Measurements from ENCODE around the gene SLK. TPM values are rescaled to one million over a fixed set of nuclear protein-coding genes. Genes with fewer than 3 reads are reported as not detected.

The SLK gene
- total and polyA plus RNA-seq, 10 of the 15 experiments (the other 5 are each of a cell fraction or from before 2014, with no cell fraction given): 2.5 to 24.2 (median 11.1) TPM

GRCh38 chr10:104026762-104027161 lies 59.8 kb downstream of the SLK start (continued):
- TF ChIP-seq ZBTB40 (IDR thresholded peaks at IDR 0.05; ENCODE audit: borderline replicate concordance) (no peak), RAD21 (IDR thresholded peaks at IDR 0.05; ENCODE audit: insufficient read depth, low read depth, low read length) (no peak), ATF3 (IDR thresholded peaks at IDR 0.05; ENCODE audit: borderline replicate concordance, extremely low read depth, low read depth, low read length) (no peak), KAT2A (conservative IDR thresholded peaks at IDR 0.05; ENCODE audit: control insufficient read depth, low read depth, low read length) (no peak)

- Histone ChIP-seq H3K4me3 (no peak overlapping the region), H3K4me2 (ENCODE audit: control insufficient read depth, insufficient read depth) (no peak overlapping the region), H2AFZ (ENCODE audit: control insufficient read depth, low read depth, low read length) (no peak overlapping the region), H3K27me3 (replicated peaks in 1 of 2; ENCODE audit: control insufficient read depth in 2 of 2, insufficient read depth in 2 of 2, low read length in 1 of 2) (no peaks in the 10 kb centered on the region), H3K27ac (ENCODE audit: control insufficient read depth, insufficient read depth) (no peak overlapping the region), H4K20me1 (ENCODE audit: control insufficient read depth, insufficient read depth) (no peaks in the 10 kb centered on the region), H3K9me3 (replicated peaks; ENCODE audit: control insufficient read depth, insufficient read depth, low read length) (no peaks in the 10 kb centered on the region), H3K9ac (ENCODE audit: control insufficient read depth, insufficient read depth, low read length) (no peak overlapping the region), H3K36me3 (ENCODE audit: control insufficient read depth in 2 of 2, insufficient read depth in 2 of 2, low read length in 1 of 2) (peaks cover 4 to 18% of the 10 kb centered on the region in 2 experiments; a peak in 3 of 4 replicates), H3K79me2 (ENCODE audit: control insufficient read depth, insufficient read depth, low read length) (no peaks in the 10 kb centered on the region), H3K4me1 (ENCODE audit: control insufficient read depth, insufficient read depth, low read length) (no peaks in the 10 kb centered on the region)
- FAIRE-seq: no peak
- ATAC-seq: peak; percentile 66; the same call in 2 of the 3 replicates
- no peak for DNase-seq (ENCODE audit: low read depth, low spot score)
- RAD21 ChIA-PET (ENCODE audit: unreplicated experiment): interaction anchor here (1.1 to 1.8 kb wide), 4 partner anchors 45 to 140 kb away, joined by 3 to 6 read pairs (median 4); no protein-coding TSS in a partner anchor
- SMC1A ChIA-PET (ENCODE audit: uncharacterized antibody, unreplicated experiment): interaction anchor here (0.5 to 2.4 kb wide), 12 partner anchors 9 to 182 kb away, joined by 3 to 13 read pairs (median 4); no protein-coding TSS in a partner anchor
- TF ChIP-seq ATF2 (IDR thresholded peaks at IDR 0.05; ENCODE audit: low read length): no peak
- TF ChIP-seq CTCF (IDR thresholded peaks at IDR 0.05 in 2 of 3, conservative IDR thresholded peaks at IDR 0.05 in 1 of 3; ENCODE audit: control insufficient read depth in 2 of 3, extremely low read depth in 1 of 3, insufficient read depth in 1 of 3, low read depth in 3 of 3, low read length in 3 of 3): peak in 2 of 3 experiments; percentile 9 to 29; a peak in 2 of 6 replicates
- TF ChIP-seq RAD21 (IDR thresholded peaks at IDR 0.05; ENCODE audit: insufficient read depth, low read depth, low read length): peak; percentile 11; the same call in 1 of the 2 replicates
- no TSS peak for BruUV-seq (replicated peaks)
- intact Hi-C loops (cut with micrococcal nuclease; ENCODE audit: unreplicated experiment): loop anchor here (5.0 kb wide), 1 partner anchor 99 kb away; no protein-coding TSS in a partner anchor
- CTCF ChIA-PET: interaction anchor here (0.8 to 2.4 kb wide), 9 partner anchors 10 to 143 kb away, joined by 3 to 15 read pairs (median 4); partner anchors contain the start of gene SFR1
- POLR2A ChIA-PET: no interaction called here
- in situ Hi-C loops (cut with MboI): no loop called here
- WGBS (ENCODE audit: insufficient coverage, insufficient replicate concordance, low lambda C conversion rate, missing lambda C conversion rate): 95% methylated on average over 6 of the region's 6 CpGs
Measured at GRCh38 chr10:104028146-104028545, 61.2 kb downstream of the SLK start.

Measured in GM12878 (cell line).